IgD-negative memory B cell (primary cell): Measurements from ENCODE around the gene OSBPL2. TPM values are rescaled to one million over a fixed set of nuclear protein-coding genes. Genes with fewer than 3 reads are reported as not detected.

Experiments
- H3K27ac Mint-ChIP-seq, 3 donors: one replicate each; pipeline ENCODE4 v1.8.0; 2020 to 2022; ENCODE audit warnings: mild to moderate bottlenecking in 3 of 3, mixed read lengths in 3 of 3, moderate library complexity in 1 of 3
- H3K27me3 Mint-ChIP-seq: one replicate; pipeline ENCODE4 v1.8.0; 2021; ENCODE audit warnings: mixed read lengths
- H3K36me3 Mint-ChIP-seq: one replicate; pipeline ENCODE4 v1.8.0; 2020; ENCODE audit warnings: mild to moderate bottlenecking, mixed read lengths
- H3K4me1 Mint-ChIP-seq, 3 donors: one replicate each; pipeline ENCODE4 v1.8.0; 2020 to 2022; ENCODE audit warnings: mixed read lengths in 3 of 3, mild to moderate bottlenecking in 1 of 3
- H3K4me3 Mint-ChIP-seq, 4 donors: one replicate each; pipeline ENCODE4 v1.8.0; 2020 to 2022; ENCODE audit warnings: mild to moderate bottlenecking in 4 of 4, mixed read lengths in 4 of 4, moderate library complexity in 3 of 4
- H3K9me3 Mint-ChIP-seq, 3 donors: one replicate each; pipeline ENCODE4 v1.8.0; 2020 to 2021; ENCODE audit warnings: mixed read lengths in 3 of 3, mild to moderate bottlenecking in 1 of 3
- polyA plus RNA-seq: library from polyadenylated mRNA; unstranded; fragments of 300-500 nt; fragmentation: Illumina TruSeq; gene quantifications from one replicate; pipeline ENCODE4 v1.2.3, GENCODE V29; 2021

OSBPL2 gene
- polyA plus RNA-seq, 1 donor from 2014 or later, result 25.6 TPM

DNA sequence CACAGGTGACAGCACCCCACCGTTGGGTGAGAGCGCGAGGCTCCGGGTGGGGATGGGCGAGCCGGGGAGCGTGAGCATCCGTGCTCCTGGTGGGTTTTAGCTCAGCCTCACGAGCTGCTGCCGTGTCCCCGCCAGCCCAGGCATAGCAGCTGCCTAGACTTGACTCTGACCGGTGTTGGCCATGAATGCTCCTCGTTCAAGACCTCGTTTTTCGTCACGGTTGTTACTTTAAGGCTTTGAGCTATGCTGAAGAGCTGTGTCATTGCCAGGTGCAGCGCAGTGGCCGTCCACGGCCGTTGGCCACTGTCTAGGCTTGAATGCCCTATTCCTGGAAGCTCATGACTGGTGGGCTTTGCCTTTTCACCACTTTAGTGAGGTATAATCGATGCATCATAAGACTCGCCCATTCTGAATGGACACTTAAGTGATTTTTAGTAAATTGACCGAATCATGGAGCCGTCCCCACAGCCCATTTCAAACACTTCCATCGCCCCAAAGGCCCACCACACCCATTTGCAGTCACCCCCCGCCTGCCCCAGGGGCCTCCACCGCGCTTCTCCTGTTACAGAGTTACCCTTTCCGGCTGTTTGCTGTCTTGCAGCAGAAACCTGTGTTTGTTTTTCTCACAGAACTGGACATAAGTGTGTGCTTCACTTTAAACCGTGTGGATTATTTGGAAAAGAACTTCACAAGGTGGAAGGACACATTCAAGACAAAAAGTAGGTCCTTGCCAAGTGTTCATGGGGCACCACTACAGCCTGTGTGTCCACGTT, 43.0 kb downstream of the OSBPL2 start:
- Mint-ChIP-seq H3K36me3 (peaks cover 5% of the 10 kb centered on the region), H3K27me3 (no peaks in the 10 kb centered on the region), H3K4me1 (no peaks in the 10 kb centered on the region), H3K4me3 (no peak overlapping the region), H3K9me3 (no peaks in the 10 kb centered on the region), H3K27ac (no peak overlapping the region)

DNA sequence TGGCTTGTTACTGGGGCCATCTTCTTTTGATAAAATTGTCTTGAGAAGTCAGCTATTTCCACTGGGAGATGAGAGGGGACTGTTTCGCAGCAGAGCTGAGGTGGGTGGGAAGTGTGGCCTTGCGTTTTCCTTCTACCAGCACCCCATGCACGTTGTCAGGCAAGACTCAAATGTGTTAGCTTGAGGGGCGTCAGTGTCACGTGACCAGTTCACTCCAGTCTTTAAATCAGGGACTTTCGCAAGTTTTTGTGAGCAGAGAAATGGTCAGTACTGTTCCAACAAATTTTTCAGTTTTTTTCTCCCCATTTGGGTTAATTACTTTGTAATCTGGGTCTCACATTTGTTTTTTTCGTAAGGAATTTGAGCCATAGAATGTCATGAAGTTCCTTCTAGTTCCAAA, 43.8 kb downstream of the OSBPL2 start:
- no peak overlapping the region for H3K4me3 Mint-ChIP-seq
- peaks cover 5% of the 10 kb centered on the region for H3K36me3 Mint-ChIP-seq
- no peaks in the 10 kb centered on the region for H3K9me3 Mint-ChIP-seq
- no peaks in the 10 kb centered on the region for H3K4me1 Mint-ChIP-seq
- H3K27ac Mint-ChIP-seq, result no peak overlapping the region
- no peaks in the 10 kb centered on the region for H3K27me3 Mint-ChIP-seq

- Mint-ChIP-seq H3K36me3 (peaks cover 3% of the 10 kb centered on the region), H3K4me1 (no peaks in the 10 kb centered on the region), H3K9me3 (no peaks in the 10 kb centered on the region), H3K27ac (peak overlapping the region in 1 of 3 donors; percentile 27), H3K27me3 (no peaks in the 10 kb centered on the region), H3K4me3 (no peak overlapping the region)
Observed at GRCh38 chr20:62282877-62283503, 44.7 kb downstream of the OSBPL2 start.

GRCh38 chr20:62284448-62284847, 46.1 kb downstream of the OSBPL2 start:
- Mint-ChIP-seq H3K4me3 (no peak overlapping the region), H3K4me1 (no peaks in the 10 kb centered on the region), H3K9me3 (no peaks in the 10 kb centered on the region), H3K27ac (no peak overlapping the region), H3K27me3 (no peaks in the 10 kb centered on the region), H3K36me3 (peaks cover 4% of the 10 kb centered on the region)

GRCh38 chr20:62285151-62285550, 46.8 kb downstream of the OSBPL2 start:
- Mint-ChIP-seq H3K36me3 (peaks cover 4% of the 10 kb centered on the region), H3K4me3 (no peak overlapping the region), H3K27ac (no peak overlapping the region), H3K9me3 (no peaks in the 10 kb centered on the region), H3K4me1 (no peaks in the 10 kb centered on the region), H3K27me3 (no peaks in the 10 kb centered on the region)

DNA sequence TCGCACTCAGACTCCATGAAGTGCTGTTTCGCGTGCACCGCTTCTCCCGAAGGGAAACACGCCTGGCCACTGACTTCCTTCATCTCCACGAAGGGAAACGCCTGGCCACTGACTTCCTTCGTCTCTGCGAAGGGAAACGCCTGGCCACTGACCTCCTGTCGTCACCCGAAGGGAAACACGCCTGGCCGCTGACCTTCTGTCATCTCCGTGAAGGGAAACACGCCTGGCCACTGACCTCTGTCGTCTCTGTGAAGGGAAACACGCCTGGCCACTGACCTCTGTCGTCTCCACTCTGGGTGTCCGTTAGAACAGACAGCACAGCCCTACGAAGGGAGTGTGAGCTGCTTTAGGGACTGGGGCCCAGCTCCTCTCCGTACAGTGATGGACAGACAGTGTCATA, 47.4 kb downstream of the OSBPL2 start:
- Mint-ChIP-seq H3K9me3 (no peaks in the 10 kb centered on the region), H3K27me3 (no peaks in the 10 kb centered on the region), H3K36me3 (peaks cover 4% of the 10 kb centered on the region), H3K27ac (no peak overlapping the region), H3K4me3 (no peak overlapping the region), H3K4me1 (no peaks in the 10 kb centered on the region)

DNA sequence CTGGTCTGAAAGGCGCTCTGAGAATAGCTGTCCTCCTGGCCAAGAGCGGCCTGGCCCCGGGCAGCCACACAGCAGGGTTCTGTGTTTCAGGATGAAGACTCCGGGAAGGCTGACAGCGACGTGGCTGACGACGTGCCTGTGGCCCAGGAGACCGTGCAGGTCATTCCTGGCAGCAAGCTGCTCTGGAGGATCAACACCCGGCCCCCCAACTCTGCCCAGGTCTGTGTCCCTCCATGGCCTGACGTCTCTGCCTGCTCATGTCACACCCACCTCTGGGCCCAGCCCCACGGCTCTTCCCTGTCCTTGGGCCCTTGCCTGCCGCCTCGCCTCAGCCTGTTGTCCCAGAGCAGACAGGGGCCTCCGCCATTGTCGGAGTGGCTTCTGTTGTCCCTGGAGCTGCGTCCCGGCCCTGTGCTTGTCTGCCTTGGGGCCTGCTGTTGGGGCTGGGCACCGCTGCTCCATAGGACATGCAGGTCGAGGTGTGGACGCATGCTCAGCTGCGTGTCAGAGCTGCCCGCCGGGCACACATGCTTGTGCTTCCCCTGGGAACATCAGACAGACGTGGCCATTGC, 48.3 kb downstream of the OSBPL2 start:
- peaks cover 2 to 3% (median 3%) of the 10 kb centered on the region in 3 donors for H3K4me1 Mint-ChIP-seq
- H3K9me3 Mint-ChIP-seq, result no peaks in the 10 kb centered on the region
- no peak overlapping the region for H3K4me3 Mint-ChIP-seq
- H3K27me3 Mint-ChIP-seq, result no peaks in the 10 kb centered on the region
- peaks cover 5% of the 10 kb centered on the region for H3K36me3 Mint-ChIP-seq
- H3K27ac Mint-ChIP-seq, result no peak overlapping the region

- peaks cover 4 to 6% (median 5%) of the 10 kb centered on the region in 3 donors for H3K4me1 Mint-ChIP-seq
- no peaks in the 10 kb centered on the region for H3K27me3 Mint-ChIP-seq
- no peak overlapping the region for H3K4me3 Mint-ChIP-seq
- H3K36me3 Mint-ChIP-seq, result peaks cover 5% of the 10 kb centered on the region
- H3K27ac Mint-ChIP-seq, result no peak overlapping the region
- no peaks in the 10 kb centered on the region for H3K9me3 Mint-ChIP-seq
Observed at GRCh38 chr20:62287129-62287528, 48.8 kb downstream of the OSBPL2 start.

DNA sequence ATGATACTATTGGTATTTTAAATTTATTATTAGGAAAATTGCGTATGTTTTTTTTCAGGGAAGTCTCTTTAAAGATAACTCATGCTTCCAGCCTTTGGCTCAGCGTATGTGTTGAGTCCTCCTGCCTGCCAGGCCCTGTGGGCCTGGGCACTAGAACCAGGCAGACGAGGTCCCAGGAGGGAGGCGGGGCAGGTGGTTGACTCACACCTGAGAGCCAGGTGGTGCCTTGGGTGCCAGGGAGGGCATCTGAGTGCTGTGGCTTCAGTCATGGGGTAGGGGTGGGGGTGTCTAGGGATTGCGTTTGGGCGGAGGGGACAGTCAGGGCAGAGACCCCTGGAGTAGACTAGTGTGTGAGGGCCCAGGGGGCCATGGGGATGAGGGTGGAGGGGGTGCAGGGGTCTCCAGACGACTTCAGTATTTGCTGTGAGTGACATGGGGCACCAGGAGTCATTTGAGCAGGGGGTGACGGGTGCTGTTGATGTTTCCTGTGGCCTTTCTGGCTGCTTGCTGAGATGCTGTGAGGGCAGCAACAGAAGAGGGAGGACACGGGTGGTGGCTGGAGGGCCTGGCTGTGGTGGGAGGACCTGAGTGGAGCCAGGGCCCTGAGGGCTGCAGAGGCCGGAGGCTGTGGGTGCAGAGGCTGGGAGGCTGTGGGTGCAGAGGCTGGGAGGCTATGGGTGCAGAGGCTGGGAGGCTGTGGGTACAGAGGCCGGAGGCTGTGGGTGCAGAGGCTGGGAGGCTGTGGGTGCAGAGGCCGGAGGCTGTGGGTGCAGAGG, 49.6 kb downstream of the OSBPL2 start:
- Mint-ChIP-seq H3K27ac (no peak overlapping the region), H3K4me3 (no peak overlapping the region), H3K9me3 (no peaks in the 10 kb centered on the region), H3K36me3 (peaks cover 5% of the 10 kb centered on the region), H3K27me3 (no peaks in the 10 kb centered on the region), H3K4me1 (peaks cover 6 to 9% (median 8%) of the 10 kb centered on the region in 3 donors)

DNA sequence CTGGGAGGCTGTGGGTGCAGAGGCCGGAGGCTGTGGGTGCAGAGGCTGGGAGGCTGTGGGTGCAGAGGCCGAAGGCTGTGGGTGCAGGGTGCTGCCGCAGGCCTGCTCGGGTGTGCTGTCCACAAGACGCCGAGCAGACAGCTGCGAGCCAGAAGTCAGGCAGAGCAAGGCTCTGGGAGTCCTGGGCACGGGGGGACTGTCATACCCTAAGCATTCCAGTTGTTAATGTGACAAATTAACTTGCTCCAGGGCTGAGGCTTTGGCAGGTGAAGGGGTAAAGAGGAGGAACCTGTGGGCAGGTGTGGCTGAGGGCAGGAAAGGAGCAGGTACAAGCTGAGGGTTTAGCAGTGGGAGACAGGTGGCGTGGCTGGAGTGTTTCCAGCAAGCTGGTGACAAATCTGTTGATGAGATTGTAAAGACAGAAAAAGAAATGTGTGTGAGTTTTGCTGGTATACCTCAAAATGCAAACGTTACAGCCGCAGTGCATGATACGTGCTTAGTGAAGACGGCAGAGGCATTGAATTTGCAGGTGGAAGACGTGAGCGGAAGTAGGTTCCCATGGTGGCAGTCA, 50.3 kb downstream of the OSBPL2 start:
- Mint-ChIP-seq H3K27ac (no peak overlapping the region), H3K4me1 (peaks cover 6 to 12% (median 9%) of the 10 kb centered on the region in 3 donors), H3K4me3 (no peak overlapping the region), H3K27me3 (no peaks in the 10 kb centered on the region), H3K36me3 (peaks cover 5% of the 10 kb centered on the region), H3K9me3 (no peaks in the 10 kb centered on the region)

DNA sequence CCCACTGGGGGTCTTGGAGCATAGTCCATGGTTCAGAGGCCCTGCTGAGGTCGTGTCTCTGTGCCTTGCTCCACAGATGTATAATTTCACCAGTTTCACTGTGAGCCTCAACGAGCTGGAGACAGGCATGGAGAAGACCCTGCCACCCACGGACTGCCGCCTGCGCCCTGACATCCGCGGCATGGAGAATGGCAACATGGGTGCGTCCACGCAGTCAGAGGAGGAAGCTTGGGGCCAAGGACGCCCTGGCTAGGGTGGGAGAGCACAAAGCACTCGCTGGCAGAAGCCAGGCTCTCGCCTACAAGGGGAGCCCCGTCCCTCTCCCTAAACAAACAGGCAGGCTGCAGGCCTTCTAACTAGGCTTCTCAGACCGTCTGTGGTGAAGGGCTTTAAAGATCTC, 50.8 kb downstream of the OSBPL2 start:
- no peaks in the 10 kb centered on the region for H3K27me3 Mint-ChIP-seq
- no peak overlapping the region for H3K27ac Mint-ChIP-seq
- peaks cover 9 to 17% (median 13%) of the 10 kb centered on the region in 3 donors for H3K4me1 Mint-ChIP-seq
- H3K4me3 Mint-ChIP-seq, result no peak overlapping the region
- no peaks in the 10 kb centered on the region for H3K9me3 Mint-ChIP-seq
- H3K36me3 Mint-ChIP-seq, result peaks cover 9% of the 10 kb centered on the region

DNA sequence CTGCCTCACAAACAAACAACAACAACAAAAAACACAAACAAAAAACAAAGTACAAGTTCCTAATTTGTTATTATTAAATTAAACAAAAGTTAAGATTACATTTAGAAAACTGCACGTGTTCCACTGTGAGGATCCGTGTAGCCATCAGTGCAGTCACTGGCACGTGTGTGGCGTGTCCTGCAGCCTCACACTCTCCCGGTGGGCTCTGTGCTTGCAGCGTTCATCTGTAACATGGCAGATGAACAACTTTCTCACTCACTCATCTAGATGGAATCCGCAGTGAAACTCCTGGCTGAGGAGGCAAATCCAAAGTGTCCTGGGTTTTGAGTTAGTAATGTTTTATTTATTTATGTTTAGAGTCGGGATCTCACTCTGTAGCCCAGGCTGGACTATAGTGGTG, 51.6 kb downstream of the OSBPL2 start:
- peaks cover 13 to 20% (median 14%) of the 10 kb centered on the region in 3 donors for H3K4me1 Mint-ChIP-seq
- no peaks in the 10 kb centered on the region for H3K9me3 Mint-ChIP-seq
- H3K4me3 Mint-ChIP-seq, result no peak overlapping the region
- no peak overlapping the region for H3K27ac Mint-ChIP-seq
- H3K27me3 Mint-ChIP-seq, result no peaks in the 10 kb centered on the region
- peaks cover 9% of the 10 kb centered on the region for H3K36me3 Mint-ChIP-seq

DNA sequence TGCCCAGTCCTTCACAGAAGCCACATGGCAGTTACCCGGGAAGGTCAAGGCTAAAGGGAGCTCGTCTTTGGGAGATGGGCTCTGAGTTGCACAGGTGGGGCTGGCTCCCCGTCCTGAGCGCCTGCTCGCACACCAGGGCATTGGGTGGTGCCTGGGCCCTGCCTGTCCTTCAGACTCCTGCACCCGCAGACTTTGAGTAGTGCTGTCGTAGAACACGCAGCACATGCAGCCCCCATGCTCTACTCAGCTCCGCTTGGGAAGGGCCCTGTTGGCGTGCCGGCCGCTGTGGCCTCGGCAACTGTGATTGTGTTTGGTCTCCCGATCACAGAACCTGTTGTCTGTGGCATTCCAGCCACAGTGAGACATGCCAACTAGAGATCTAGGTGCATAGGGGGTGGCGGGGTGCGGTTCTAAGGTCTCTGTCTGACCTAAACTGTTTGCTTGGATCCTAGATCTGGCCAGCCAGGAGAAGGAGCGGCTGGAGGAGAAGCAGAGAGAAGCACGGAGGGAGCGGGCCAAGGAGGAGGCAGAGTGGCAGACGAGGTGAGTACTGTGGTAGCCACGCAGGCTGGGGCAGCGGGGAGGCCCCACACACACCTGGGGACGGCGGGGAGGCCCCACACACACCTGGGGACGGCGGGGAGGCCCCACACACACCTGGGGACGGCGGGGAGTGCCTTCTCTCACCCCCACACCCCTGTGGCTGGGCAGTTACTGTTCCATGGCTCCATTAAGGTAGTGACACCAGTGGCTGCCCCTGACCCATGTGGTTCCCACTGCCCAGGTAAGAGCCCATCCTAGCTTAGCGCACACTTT, 53.1 kb downstream of the OSBPL2 start:
- Mint-ChIP-seq H3K27me3 (no peaks in the 10 kb centered on the region), H3K9me3 (no peaks in the 10 kb centered on the region), H3K36me3 (peaks cover 9% of the 10 kb centered on the region), H3K27ac (peak overlapping the region; percentile 6 to 61 (median 59)), H3K4me3 (peak overlapping the region in 1 of 4 donors; percentile 81), H3K4me1 (peaks cover 14 to 20% (median 18%) of the 10 kb centered on the region in 3 donors)

DNA sequence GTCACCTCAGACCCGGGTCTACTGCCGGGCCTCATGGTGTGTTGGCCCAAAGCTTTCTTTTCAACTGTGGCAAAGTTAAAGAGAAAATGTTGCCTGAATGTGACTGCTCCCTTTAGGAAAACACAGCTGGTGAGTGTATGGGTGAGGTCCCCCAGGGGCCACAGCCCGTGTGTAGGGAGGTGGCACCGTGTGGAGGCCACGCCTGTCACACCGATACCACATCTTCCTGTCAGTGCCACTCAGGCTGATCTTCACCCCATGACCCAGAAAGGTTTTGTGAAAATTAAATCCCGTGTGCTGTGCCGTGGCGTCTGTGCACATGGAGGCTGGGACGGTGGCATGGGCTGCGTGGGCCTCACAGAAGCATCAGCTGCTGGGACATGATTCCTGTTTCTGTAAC, 53.8 kb downstream of the OSBPL2 start:
- H3K27me3 Mint-ChIP-seq, result no peaks in the 10 kb centered on the region
- no peaks in the 10 kb centered on the region for H3K9me3 Mint-ChIP-seq
- H3K4me1 Mint-ChIP-seq, result peaks cover 14 to 22% (median 18%) of the 10 kb centered on the region in 3 donors
- H3K4me3 Mint-ChIP-seq, result peak overlapping the region in 3 of 4 donors; percentile 18 to 85 (median 85)
- peak overlapping the region; percentile 6 to 81 (median 59) for H3K27ac Mint-ChIP-seq
- peaks cover 9% of the 10 kb centered on the region for H3K36me3 Mint-ChIP-seq
